Thymus (tissue), 14 donors: Measurements from ENCODE around the gene DCST2. TPM values are rescaled to one million over a fixed set of nuclear protein-coding genes. Genes with fewer than 3 reads are reported as not detected.
A peak's percentile ranks its signal among the peaks of the same experiment; 100 is the strongest.

Experiments used
- DNase-seq, 9 donors: peaks; one replicate each; pipeline ENCODE4 v3.0.0-alpha.2; 2013; ENCODE audit warnings: low spot score in 9 of 9, low read depth in 6 of 9, missing footprints in 1 of 9
- H3K27ac ChIP-seq, 2 donors: one replicate each; pipeline ENCODE4 v1.5.1; 2013; ENCODE audit warnings: control low read depth in 1 of 2, low read depth in 1 of 2, low read length in 1 of 2, mild to moderate bottlenecking in 1 of 2, moderate library complexity in 1 of 2
- H3K27me3 ChIP-seq, 2 donors: one replicate each; pipeline ENCODE4 v1.5.1; 2013; ENCODE audit warnings: low read length in 1 of 2; ENCODE audit not compliant: control insufficient read depth in 2 of 2, insufficient read depth in 1 of 2
- H3K36me3 ChIP-seq, 2 donors: one replicate each; pipeline ENCODE4 v1.5.1; 2013; ENCODE audit warnings: low read length in 1 of 2, mild to moderate bottlenecking in 1 of 2, moderate library complexity in 1 of 2; ENCODE audit not compliant: control insufficient read depth in 2 of 2, insufficient read depth in 2 of 2
- H3K4me1 ChIP-seq, 2 donors: one replicate each; pipeline ENCODE4 v1.5.1; 2013; ENCODE audit warnings: low read length in 2 of 2; ENCODE audit not compliant: control insufficient read depth in 2 of 2, insufficient read depth in 2 of 2
- H3K4me3 ChIP-seq, 2 donors: one replicate each; pipeline ENCODE4 v1.5.1; 2013; ENCODE audit warnings: low read length in 2 of 2, control low read depth in 1 of 2, mild to moderate bottlenecking in 1 of 2
- H3K9me3 ChIP-seq, 2 donors: one replicate each; pipeline ENCODE4 v1.5.1; 2013; ENCODE audit warnings: low read length in 1 of 2, mild to moderate bottlenecking in 1 of 2; ENCODE audit not compliant: control insufficient read depth in 2 of 2, insufficient read depth in 1 of 2
- WGBS: extraction: QIAGEN DNeasy Blood & Tissue Kit; methylation state at CpG from one replicate; pipeline ENCODE4 v1.1.7; 2013; 5-methylcytosine and 5-hydroxymethylcytosine counted together
- long read RNA-seq, 10 donors: transcript quantifications; one replicate each; lab custom pipeline, GENCODE V29; 2026
- polyA plus RNA-seq: library from polyadenylated mRNA; stranded (reverse); fragments of 200-250 nt; gene quantifications from one replicate; pipeline ENCODE4 v1.2.3, GENCODE V29; 2013
- total RNA-seq: library from RNA; stranded (reverse); fragments of 120-200 nt; gene quantifications from one replicate; pipeline ENCODE4 v1.2.4, GENCODE V29; 2013
- donor health status: healthy.

DCST2 gene
- total RNA-seq = 0.24 TPM
- 7.8 TPM for polyA plus RNA-seq
- long read RNA-seq, donor 1 = 0 reads
- long read RNA-seq, donor 2 = 0 reads
- long read RNA-seq, donor 3 = 0 reads
- long read RNA-seq, donor 4 = 0 reads
- long read RNA-seq, donor 5 = 0 reads
- long read RNA-seq, donor 6 = 0 reads
- long read RNA-seq, donor 7 = 0 reads
- long read RNA-seq, donor 8 = 0 reads
- long read RNA-seq, donor 9 = 0 reads
- long read RNA-seq, donor 10 = 0 reads

DNA sequence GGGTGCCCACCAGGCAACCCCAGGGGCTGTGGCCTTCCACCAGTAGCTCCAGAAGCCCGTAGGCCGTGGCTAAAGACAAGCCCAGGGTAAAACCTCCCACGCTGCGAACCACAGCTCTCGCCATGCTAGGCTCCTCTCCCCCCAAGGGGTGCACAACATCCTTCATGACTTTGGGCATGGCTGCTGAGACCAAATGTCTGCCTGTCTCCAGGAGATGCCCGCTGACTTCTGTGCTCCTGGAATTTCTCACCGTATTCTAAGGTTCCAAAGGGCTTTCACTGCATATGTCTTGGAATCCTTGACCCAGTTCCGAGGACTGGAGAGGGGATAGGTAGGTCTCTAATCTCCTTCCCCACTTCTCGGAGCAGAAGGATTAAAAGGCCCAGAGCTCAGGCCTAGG is at the start of gene DCST2, which contains the start of gene DCST1:
TSS of gene DCST2 (minus strand) at position 258 of the 400 bp plus-strand sequence. CDS start at position 178, 80 bp downstream.
TSS of gene DCST1 (plus strand) at position 301 of the 400 bp plus-strand sequence. CDS start 213 bp downstream, outside the sequence.
- Histone ChIP-seq H3K27ac (no peak within 1 kb of the TSS), H3K4me1 (no peaks in the 10 kb centered on the region), H3K27me3 (peaks cover 2 to 59% of the 10 kb centered on the region in 2 donors), H3K36me3 (no peaks in the 10 kb centered on the region), H3K9me3 (peaks cover 0 to 6% of the 10 kb centered on the region in 2 donors), H3K4me3 (no peak within 1 kb of the TSS)
- 96% methylated on average over 9 of the region's 9 CpGs for WGBS
- no peak for DNase-seq

GRCh38 chr1:155083052-155083541 is 49.5 kb upstream of the DCST2 start:
- Histone ChIP-seq H3K27me3 (peaks cover 60 to 68% of the 10 kb centered on the region in 2 donors), H3K4me3 (no peak overlapping the region), H3K4me1 (peaks cover 26 to 72% of the 10 kb centered on the region in 2 donors), H3K9me3 (peaks cover 0 to 15% of the 10 kb centered on the region in 2 donors), H3K36me3 (no peaks in the 10 kb centered on the region), H3K27ac (no peak overlapping the region)
- 83% methylated on average over 6 of the region's 6 CpGs for WGBS
- DNase-seq = no peak

GRCh38 chr1:155082301-155083051 is 48.9 kb upstream of the DCST2 start:
- peaks cover 63 to 75% of the 10 kb centered on the region in 2 donors for H3K27me3 ChIP-seq
- 7% methylated on average over 36 of the region's 36 CpGs for WGBS
- no peaks in the 10 kb centered on the region for H3K36me3 ChIP-seq
- peaks cover 26 to 72% of the 10 kb centered on the region in 2 donors for H3K4me1 ChIP-seq
- peak overlapping the region in 1 of 2 donors; percentile 29 for H3K4me3 ChIP-seq
- DNase-seq = no peak
- H3K9me3 ChIP-seq = peaks cover 0 to 15% of the 10 kb centered on the region in 2 donors
- H3K27ac ChIP-seq = no peak overlapping the region

GRCh38 chr1:155081472-155082300 is 48.1 kb upstream of the DCST2 start:
- H3K27ac ChIP-seq = no peak overlapping the region
- H3K36me3 ChIP-seq = no peaks in the 10 kb centered on the region
- H3K4me1 ChIP-seq = peaks cover 26 to 76% of the 10 kb centered on the region in 2 donors
- peak in 1 of 9 donors; percentile 43 for DNase-seq
- H3K27me3 ChIP-seq = peaks cover 63 to 83% of the 10 kb centered on the region in 2 donors
- H3K4me3 ChIP-seq = peak overlapping the region in 1 of 2 donors; percentile 29
- H3K9me3 ChIP-seq = peaks cover 0 to 15% of the 10 kb centered on the region in 2 donors
- 4% methylated on average over 68 of the region's 68 CpGs for WGBS

DNA sequence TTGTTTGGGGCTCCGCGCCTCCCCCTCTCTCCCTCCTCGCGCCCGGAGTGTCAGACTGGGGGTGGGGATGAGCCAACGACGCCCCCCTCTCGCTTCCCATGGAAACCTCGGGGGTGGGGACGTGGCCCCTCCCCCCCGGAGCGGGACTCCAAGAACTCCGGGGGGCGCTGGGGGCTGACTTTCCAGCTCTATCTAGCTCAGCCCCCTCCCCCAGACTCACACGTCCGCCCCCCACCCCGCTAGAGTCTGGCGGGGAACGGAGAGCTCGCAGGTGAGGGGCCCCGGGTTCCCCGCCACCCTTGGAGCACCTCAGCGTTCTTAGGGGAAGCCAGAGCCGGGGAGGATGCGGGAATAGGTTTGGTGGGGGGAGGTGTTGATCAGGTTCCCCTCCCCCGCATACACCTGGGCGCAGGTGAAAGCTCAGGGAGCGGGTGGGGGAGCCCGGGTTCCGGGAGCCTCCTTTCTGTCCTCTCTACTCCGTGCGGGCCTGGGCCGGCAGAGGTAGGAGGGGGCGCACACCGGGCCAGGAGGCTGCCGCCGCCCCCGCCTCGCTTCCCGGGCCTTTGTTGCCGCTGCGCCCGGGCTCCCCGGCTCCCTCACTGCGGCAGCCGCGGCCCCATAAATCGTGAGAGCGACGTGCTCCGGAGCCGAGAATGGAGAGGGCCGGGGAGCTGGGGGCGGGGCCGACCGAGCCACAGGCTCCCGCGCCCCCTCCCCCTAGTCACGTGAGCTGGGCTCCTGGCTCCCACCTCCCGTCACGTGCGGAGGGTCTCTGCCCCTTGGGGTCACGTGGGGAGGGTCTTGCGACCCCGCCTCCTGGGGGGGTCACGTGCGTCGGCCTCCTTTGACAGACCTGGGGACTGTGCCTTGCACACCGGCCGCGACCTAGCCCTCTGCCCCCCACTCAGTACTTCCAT is 47.0 kb upstream of the DCST2 start:
- 1% methylated on average over 71 of the region's 71 CpGs for WGBS
- peak in 3 of 9 donors; percentile 43 to 75 (median 61) for DNase-seq
- Histone ChIP-seq H3K4me1 (peaks cover 17 to 68% of the 10 kb centered on the region in 2 donors), H3K4me3 (peak overlapping the region; percentile 18 to 36), H3K9me3 (peaks cover 0 to 15% of the 10 kb centered on the region in 2 donors), H3K36me3 (no peaks in the 10 kb centered on the region), H3K27me3 (peaks cover 63 to 88% of the 10 kb centered on the region in 2 donors), H3K27ac (no peak overlapping the region)

GRCh38 chr1:155079487-155080311 is 46.1 kb upstream of the DCST2 start:
- Histone ChIP-seq H3K4me3 (peak overlapping the region; percentile 22 to 37), H3K4me1 (peaks cover 16 to 65% of the 10 kb centered on the region in 2 donors), H3K36me3 (no peaks in the 10 kb centered on the region), H3K27me3 (peaks cover 63 to 95% of the 10 kb centered on the region in 2 donors), H3K9me3 (peaks cover 0 to 15% of the 10 kb centered on the region in 2 donors), H3K27ac (no peak overlapping the region)
- no peak for DNase-seq
- 2% methylated on average over 67 of the region's 67 CpGs for WGBS

GRCh38 chr1:155079210-155079486 is 45.6 kb upstream of the DCST2 start:
- H3K27me3 ChIP-seq = peaks cover 60 to 90% of the 10 kb centered on the region in 2 donors
- 8% methylated on average over 10 of the region's 10 CpGs for WGBS
- peaks cover 0 to 15% of the 10 kb centered on the region in 2 donors for H3K9me3 ChIP-seq
- no peak for DNase-seq
- peaks cover 16 to 60% of the 10 kb centered on the region in 2 donors for H3K4me1 ChIP-seq
- no peak overlapping the region for H3K27ac ChIP-seq
- H3K4me3 ChIP-seq = peak overlapping the region; percentile 22 to 37
- no peaks in the 10 kb centered on the region for H3K36me3 ChIP-seq
